ENCODE results near the gene TDG. TPM values are rescaled to one million over a fixed set of nuclear protein-coding genes. Genes with fewer than 3 reads are reported as not detected.
A peak's percentile ranks its signal among the peaks of the same experiment; 100 is the strongest.

TDG gene
- 18.1 TPM for total RNA-seq
- long read RNA-seq, transcript TDG-202 (10 exons, 3,251 nt), result major isoform, 10 of 18 reads
- long read RNA-seq, partial matches to known transcripts, result 0 of 18 reads
- long read RNA-seq, other reads (novel, unspliced or antisense), result 4 of 18 reads

- peak; percentile 99 for DNase-seq
- intact Hi-C loops (cut with DNase I), result no loop called here
- Histone ChIP-seq H3K36me3 (no peaks in the 10 kb centered on the region), H3K27me3 (no peaks in the 10 kb centered on the region), H3K27ac (peak within 1 kb of the TSS; percentile 96), H3K4me3 (peak within 1 kb of the TSS; percentile 93), H3K4me1 (peaks cover 26% of the 10 kb centered on the region), H3K9me3 (no peaks in the 10 kb centered on the region)
- TF ChIP-seq, protein P1, sequence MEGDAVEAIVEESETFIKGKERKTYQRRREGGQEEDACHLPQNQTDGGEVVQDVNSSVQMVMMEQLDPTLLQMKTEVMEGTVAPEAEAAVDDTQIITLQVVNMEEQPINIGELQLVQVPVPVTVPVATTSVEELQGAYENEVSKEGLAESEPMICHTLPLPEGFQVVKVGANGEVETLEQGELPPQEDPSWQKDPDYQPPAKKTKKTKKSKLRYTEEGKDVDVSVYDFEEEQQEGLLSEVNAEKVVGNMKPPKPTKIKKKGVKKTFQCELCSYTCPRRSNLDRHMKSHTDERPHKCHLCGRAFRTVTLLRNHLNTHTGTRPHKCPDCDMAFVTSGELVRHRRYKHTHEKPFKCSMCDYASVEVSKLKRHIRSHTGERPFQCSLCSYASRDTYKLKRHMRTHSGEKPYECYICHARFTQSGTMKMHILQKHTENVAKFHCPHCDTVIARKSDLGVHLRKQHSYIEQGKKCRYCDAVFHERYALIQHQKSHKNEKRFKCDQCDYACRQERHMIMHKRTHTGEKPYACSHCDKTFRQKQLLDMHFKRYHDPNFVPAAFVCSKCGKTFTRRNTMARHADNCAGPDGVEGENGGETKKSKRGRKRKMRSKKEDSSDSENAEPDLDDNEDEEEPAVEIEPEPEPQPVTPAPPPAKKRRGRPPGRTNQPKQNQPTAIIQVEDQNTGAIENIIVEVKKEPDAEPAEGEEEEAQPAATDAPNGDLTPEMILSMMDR (IDR thresholded peaks at IDR 0.05), result peak; percentile 18
- peak; percentile 99 for ATAC-seq
Observed at GRCh38 chr12:103965590-103966504, at the start of gene TDG. Gene TDG (plus strand): TSS chr12:103965872. CDS start chr12:103966038, 166 bp downstream.

DNA sequence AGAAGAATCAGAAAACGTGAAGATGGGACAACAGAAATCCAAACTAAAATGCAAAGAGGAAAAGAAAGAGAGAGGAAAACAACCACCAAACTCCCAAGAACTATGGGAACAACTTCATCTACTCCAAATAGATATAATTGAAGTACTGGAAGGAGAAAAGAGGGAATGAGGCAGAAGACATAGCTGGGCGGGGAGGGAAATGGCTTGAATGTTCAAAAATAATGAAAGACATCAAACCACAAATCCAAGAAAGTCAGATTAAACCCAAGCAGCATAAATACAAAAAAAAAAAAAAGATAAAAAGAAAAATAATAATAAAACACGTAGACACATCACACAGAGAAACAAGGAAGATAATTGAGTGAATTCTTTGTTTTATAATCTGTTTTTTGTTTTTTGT is 47.8 kb upstream of the TDG start:
- TF ChIP-seq, protein P1 (IDR thresholded peaks at IDR 0.05), result no peak
- ATAC-seq (no peak), DNase-seq (no peak)
- Histone ChIP-seq H3K27me3 (no peaks in the 10 kb centered on the region), H3K36me3 (no peaks in the 10 kb centered on the region), H3K4me3 (no peak overlapping the region), H3K4me1 (no peaks in the 10 kb centered on the region), H3K27ac (no peak overlapping the region), H3K9me3 (no peaks in the 10 kb centered on the region)
- intact Hi-C loops (cut with DNase I), result no loop called here

DNA sequence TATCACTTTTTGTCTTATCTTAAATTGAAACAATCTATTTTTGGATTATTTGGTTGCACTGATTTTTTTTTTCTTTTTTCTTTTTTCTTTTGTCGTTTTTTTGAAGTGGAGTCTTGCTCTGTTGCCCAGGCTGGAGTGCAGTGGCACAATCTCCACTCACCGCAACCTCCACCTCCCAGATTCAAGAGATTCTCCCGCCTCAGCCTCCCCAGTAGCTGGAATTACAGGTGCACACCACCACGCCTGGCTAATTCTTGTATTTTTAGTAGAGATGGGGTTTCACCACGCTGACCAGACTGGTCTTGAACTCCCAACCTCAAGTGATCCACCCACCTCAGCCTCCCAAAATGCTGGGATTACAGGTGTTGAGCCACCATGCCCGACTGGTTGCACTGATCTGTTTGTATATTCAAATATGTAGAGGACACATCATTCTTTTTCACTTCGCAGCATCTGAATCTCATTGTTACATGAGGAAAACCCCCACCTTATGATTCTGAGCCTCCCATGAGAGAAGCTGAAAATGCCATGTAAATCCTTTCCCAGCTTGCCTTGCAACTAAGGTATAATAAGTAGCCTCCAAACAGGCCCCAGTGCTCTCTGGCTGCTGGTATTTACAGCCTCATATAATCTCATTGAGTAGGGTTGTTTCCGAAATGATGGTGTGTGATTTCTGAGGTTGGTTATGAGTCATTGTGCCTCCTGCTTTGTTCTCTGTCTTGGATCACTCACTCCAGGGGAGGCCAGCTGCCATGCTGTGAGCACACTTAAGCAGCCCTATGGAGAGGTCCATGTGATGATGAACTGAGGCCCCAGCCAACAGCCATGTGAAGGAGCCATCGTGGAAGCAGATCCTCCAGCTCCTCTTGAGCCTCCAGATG is 40.7 kb upstream of the TDG start:
- ATAC-seq (no peak), DNase-seq (no peak)
- Histone ChIP-seq H3K27ac (no peak overlapping the region), H3K36me3 (no peaks in the 10 kb centered on the region), H3K4me3 (no peak overlapping the region), H3K4me1 (peaks cover 6% of the 10 kb centered on the region), H3K9me3 (no peaks in the 10 kb centered on the region), H3K27me3 (no peaks in the 10 kb centered on the region)
- intact Hi-C loops (cut with DNase I), result no loop called here
- TF ChIP-seq, protein P1 (IDR thresholded peaks at IDR 0.05), result no peak

GRCh38 chr12:103928682-103929045 is 37.0 kb upstream of the TDG start:
- Histone ChIP-seq H3K36me3 (peaks cover 12% of the 10 kb centered on the region), H3K27me3 (no peaks in the 10 kb centered on the region), H3K4me1 (peaks cover 25% of the 10 kb centered on the region), H3K4me3 (peak overlapping the region; percentile 60), H3K9me3 (no peaks in the 10 kb centered on the region), H3K27ac (peak overlapping the region; percentile 97)
- intact Hi-C loops (cut with DNase I), result no loop called here
- ATAC-seq, result no peak
- TF ChIP-seq, protein P1 (IDR thresholded peaks at IDR 0.05), result no peak
- DNase-seq, result no peak

- Histone ChIP-seq H3K4me1 (peaks cover 25% of the 10 kb centered on the region), H3K36me3 (peaks cover 18% of the 10 kb centered on the region), H3K27ac (peak overlapping the region; percentile 97), H3K4me3 (peak overlapping the region; percentile 60), H3K27me3 (no peaks in the 10 kb centered on the region), H3K9me3 (no peaks in the 10 kb centered on the region)
- TF ChIP-seq, protein P1 (IDR thresholded peaks at IDR 0.05), result no peak
- peak; percentile 74 for ATAC-seq
- DNase-seq, result peak; percentile 93
- intact Hi-C loops (cut with DNase I), result no loop called here
Observed at GRCh38 chr12:103929046-103929783, 36.5 kb upstream of the TDG start.
